Measurements from ENCODE around the gene SPTB.

DNA sequence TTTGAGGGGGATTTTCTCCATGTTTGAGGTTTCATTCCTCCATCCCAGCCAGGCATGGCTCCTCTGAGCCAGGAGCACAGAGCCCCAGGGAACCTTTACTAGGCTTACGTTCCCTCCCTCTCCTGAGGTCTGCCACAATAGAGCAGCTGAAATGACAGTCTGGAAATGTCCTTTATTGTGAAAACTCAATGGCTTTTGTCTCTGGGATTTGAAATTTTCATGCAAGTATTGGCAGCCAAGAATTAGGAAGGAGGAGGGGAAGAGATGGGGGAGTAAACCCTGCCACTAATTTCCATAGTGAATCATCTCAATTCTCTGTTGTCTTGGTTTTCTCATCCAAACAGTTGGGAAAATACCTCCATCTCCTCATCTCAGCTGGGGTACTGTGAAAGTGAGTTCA is 178.0 kb downstream of the SPTB start:
- TF ChIP-seq, protein P1, sequence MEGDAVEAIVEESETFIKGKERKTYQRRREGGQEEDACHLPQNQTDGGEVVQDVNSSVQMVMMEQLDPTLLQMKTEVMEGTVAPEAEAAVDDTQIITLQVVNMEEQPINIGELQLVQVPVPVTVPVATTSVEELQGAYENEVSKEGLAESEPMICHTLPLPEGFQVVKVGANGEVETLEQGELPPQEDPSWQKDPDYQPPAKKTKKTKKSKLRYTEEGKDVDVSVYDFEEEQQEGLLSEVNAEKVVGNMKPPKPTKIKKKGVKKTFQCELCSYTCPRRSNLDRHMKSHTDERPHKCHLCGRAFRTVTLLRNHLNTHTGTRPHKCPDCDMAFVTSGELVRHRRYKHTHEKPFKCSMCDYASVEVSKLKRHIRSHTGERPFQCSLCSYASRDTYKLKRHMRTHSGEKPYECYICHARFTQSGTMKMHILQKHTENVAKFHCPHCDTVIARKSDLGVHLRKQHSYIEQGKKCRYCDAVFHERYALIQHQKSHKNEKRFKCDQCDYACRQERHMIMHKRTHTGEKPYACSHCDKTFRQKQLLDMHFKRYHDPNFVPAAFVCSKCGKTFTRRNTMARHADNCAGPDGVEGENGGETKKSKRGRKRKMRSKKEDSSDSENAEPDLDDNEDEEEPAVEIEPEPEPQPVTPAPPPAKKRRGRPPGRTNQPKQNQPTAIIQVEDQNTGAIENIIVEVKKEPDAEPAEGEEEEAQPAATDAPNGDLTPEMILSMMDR (IDR thresholded peaks at IDR 0.05; ENCODE audit: low read depth, low read length, poor library complexity, severe bottlenecking), result no peak
- TF ChIP-seq EZH2phosphoT487 (IDR thresholded peaks at IDR 0.05; ENCODE audit: borderline replicate concordance, low read length), result no peak

All from DOHH2 (cell line).